ENCODE data around the gene KNSTRN. TPM values are rescaled to one million over a fixed set of nuclear protein-coding genes. Genes with fewer than 3 reads are reported as not detected.
A peak's percentile ranks its signal among the peaks of the same experiment; 100 is the strongest.

KNSTRN gene
- total RNA-seq, 1 experiment from 2014 or later, result 93.9 TPM

DNA sequence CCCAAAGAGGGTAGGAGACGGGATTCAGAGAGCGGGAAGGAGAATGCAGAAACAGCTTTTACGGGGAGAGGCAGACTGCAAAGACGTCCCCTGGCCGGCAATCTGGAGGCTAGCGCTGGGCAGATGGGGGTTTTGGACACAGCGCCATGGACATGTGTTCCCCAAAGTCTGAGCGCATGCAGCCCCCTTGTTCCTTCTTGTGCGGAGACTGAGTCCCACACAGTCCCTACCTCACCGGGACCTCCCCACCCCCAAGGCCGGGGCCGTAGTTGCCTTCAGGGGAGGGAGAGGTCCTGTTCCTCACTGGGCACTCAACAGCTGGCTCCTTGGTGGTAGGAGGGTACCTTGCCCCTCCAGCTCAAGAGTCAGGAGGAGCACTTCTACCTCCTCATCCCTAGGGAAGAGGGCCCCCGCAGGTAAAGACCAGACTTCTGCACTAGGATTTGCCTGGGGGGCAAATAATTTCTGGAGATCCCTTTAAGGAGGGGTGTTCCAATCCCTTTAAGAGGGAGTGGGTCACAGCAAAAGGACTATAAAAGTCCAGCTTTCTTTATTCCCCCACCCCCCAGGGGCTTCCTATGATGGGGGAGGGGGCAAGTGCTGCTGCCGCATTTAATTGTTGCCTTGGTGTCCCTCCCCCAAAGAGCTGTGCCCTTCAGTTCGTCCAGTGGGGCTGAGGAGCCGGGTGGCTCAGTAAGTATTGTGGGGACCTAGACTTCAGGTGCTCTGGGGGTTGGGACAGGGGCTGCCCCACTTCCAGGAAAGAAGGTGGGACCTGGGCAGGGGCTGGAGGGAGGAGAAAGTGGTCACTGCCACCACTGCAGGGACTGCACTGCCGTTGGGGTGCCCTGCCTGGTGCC lies 54.6 kb downstream of the KNSTRN start:
- Histone ChIP-seq H3K9me3 (replicated peaks) (no peaks in the 10 kb centered on the region), H3K27me3 (peaks cover 15% of the 10 kb centered on the region; the same call in 1 of the 2 replicates), H3K4me3 (peak overlapping the region; percentile 58), H3K4me1 (peaks cover 8% of the 10 kb centered on the region; the same call in 1 of the 2 replicates), H3K36me3 (no peaks in the 10 kb centered on the region), H3K27ac (no peak overlapping the region)
- peak in 1 of 2 experiments; percentile 22 for DNase-seq

DNA sequence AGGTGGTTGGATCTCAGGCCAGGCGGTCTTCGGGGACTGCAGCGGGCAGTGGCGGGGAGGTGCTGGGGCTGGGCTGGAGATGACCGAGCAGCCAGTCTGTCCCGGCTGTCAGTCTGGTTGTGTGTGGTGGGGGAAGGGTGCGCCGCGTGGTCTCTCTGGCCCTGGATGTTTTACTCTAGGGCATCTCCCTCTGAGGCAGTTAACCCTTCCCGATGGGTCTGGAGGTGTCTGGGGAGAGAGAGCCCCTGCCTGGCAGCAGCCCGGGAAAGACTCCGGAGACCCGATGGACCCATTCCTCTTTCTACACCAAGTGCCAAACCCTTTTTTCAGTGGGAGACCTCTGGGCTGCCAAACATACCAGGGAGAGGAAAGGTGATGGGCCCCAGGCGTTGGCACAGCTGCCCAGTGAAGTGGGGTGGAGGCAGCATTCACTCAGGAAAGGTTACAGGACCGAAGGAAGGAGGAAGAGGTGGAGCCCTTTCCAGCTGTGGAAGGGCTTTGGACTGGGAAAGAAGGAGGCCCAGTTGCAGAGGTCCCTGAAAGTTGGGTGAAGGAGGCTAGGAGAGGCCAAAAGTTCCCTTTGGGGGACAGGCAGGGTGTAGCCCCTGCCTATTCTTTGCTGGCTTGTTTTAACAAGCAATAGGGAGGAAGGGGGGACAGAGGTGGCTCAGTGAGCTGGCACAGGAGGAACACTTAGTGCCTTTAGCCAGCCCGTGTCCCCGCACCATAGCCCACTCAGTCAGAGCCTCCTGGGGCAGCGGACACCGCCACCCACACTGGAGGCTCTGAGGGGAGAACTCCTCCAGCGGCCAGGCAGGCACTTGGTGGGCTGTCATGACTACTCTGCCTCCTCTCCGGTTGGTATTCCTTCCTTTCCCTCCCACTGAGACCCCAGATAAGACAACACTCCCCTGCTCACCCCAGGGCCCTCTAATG lies 55.5 kb downstream of the KNSTRN start:
- H3K36me3 ChIP-seq, result no peaks in the 10 kb centered on the region
- no peak overlapping the region for H3K27ac ChIP-seq
- no peaks in the 10 kb centered on the region for H3K9me3 ChIP-seq (replicated peaks)
- peaks cover 11% of the 10 kb centered on the region; the same call in 1 of the 2 replicates for H3K4me1 ChIP-seq
- peaks cover 15% of the 10 kb centered on the region; the same call in 1 of the 2 replicates for H3K27me3 ChIP-seq
- DNase-seq, result no peak
- H3K4me3 ChIP-seq, result no peak overlapping the region

DNA sequence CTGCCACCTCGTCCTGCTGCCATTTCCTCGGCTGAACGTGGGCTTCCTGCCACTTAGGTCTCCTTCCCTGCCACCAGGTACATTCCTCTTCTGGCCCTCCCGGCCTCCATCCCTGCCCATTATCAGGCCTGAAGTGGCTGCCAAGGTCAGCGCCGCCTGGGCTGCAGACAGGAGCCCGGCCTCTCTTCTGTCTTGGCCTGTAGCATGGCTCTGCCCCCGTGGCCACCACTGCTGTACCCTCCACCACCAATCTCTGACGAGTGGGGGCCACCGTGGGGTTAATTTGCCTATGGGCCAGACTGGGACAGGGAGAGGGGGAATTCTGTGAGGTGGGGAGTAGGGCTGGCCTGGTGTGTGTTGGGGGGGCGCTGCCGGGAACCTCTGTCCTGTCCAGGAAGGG lies 56.2 kb downstream of the KNSTRN start:
- Histone ChIP-seq H3K4me3 (no peak overlapping the region), H3K27ac (no peak overlapping the region), H3K4me1 (peaks cover 11% of the 10 kb centered on the region; the same call in 1 of the 2 replicates), H3K27me3 (peaks cover 15% of the 10 kb centered on the region; the same call in 1 of the 2 replicates), H3K36me3 (no peaks in the 10 kb centered on the region), H3K9me3 (replicated peaks) (no peaks in the 10 kb centered on the region)
- no peak for DNase-seq

DNA sequence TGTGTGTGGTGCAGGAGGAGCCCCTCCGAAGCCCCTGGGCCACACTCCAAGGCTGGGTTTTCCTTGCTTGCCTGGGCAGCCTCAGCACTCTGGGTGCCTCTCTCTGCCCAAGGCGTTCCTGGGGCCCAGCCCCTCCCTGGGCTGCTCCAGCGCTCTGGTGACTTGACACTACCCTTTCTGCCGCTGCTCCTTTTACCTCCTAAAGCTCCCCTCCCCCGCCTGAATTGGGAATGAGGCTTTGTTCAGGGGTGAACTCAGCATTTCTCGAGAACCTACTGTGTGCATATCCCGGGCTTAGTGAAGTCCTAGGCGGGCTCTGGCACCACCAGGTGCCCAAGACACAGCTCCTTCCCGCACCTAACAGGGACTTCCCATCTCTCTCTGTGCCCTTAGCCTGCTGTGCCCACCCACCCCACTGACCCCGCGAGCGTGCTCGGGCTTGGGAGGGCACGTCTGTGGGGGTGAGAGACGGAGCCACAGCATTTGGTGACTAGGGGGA lies 57.0 kb downstream of the KNSTRN start:
- peaks cover 15% of the 10 kb centered on the region; the same call in 1 of the 2 replicates for H3K27me3 ChIP-seq
- no peaks in the 10 kb centered on the region for H3K36me3 ChIP-seq
- no peak overlapping the region for H3K27ac ChIP-seq

DNA sequence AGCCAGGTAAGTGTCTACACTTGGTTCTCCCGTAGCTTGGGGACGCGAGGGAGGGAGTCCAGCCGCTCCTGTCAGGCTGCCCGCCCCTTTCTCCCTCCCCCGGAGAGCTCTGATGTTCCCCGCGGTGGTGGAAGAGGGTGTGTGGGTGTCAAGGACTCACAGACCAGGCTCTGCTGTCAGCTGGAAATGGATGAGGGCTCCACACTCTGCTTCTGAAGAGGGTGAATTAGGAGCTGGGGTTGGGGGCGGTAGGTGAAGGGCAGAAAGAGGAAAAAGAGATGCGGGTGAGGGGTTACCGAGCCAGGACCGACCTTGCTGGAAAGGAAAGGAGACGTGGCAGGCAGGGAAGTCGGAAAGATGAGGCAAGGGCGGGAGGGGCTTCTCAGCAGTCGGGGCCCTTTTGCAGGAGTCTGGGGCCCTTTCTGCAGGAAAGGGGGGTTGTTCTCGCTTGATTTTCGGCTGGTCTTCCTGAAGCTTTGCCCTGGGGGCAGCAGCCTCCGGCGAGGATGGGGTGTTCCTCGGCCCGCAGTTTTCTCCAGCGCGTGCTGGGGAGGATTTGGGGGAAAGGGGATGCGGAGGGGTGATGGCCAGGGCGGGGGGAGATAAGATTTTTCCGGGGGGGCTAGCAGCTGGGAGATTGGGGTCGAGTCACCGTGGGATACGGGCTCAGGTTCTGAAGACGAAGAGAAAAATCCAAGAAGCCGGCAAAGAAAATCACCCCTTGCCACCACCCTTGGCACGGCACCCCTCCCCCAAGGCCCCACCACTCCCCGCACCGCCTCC lies 57.6 kb downstream of the KNSTRN start:
- Histone ChIP-seq H3K9me3 (replicated peaks) (no peaks in the 10 kb centered on the region), H3K27ac (no peak overlapping the region), H3K4me3 (peak overlapping the region; percentile 77), H3K4me1 (peaks cover 11% of the 10 kb centered on the region; the same call in 1 of the 2 replicates), H3K36me3 (no peaks in the 10 kb centered on the region), H3K27me3 (peaks cover 15% of the 10 kb centered on the region; the same call in 1 of the 2 replicates)
- peak in 1 of 2 experiments; percentile 48 for DNase-seq

More for the DNA sequence above, 57.0 kb downstream of the KNSTRN start:
- peak in 1 of 2 experiments; percentile 51 for DNase-seq
- Histone ChIP-seq H3K9me3 (replicated peaks) (no peaks in the 10 kb centered on the region), H3K4me1 (peaks cover 11% of the 10 kb centered on the region; the same call in 1 of the 2 replicates), H3K4me3 (peak overlapping the region; percentile 77)

DNA sequence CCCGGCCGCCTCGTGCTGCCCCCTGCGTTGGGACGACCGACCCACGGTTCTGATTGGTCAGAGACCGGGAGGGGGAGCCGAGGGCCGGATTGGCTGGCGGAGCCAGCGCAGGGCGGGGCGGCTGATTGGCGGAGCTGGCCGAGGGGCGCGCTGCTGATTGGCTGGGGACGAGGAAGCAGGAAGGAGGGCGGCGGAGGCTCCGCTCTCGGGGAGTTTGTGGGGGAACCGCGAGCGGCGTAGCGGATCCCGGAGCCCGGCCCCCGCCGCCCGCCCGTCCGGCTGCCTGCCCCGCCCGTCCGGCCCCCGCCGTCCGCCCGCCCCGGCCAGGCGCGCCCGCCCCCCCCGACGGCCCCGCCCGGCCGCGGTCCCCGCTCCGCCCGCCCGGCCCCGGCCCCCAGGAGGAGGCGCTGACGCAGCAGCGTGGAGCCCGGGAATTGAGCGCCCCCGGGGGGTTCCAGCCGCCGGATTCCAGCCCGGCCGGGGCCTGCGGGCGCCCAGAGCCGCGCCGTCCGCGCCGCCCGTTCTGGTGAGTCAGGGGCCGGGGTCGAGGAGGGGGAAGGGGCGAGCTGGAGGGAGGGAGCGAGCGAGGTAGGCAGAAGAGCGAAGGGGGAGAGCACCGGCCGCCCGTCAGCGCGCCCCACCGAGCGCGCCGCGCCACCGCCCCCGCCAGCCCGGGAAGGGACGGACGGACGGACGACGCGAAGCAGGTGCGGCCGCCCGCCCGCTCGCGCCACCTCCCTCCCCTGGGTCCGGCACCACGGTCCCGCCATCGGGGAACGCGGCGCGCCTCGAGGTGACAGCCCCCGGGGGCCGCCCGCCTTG lies 58.4 kb downstream of the KNSTRN start, which contains the start of gene BAHD1:
BAHD1 (plus strand) TSS at position 211 of the 822 bp plus-strand sequence. CDS start 17,512 bp downstream, outside the sequence.
- Histone ChIP-seq H3K4me1 (peaks cover 11% of the 10 kb centered on the region; the same call in 1 of the 2 replicates), H3K36me3 (no peaks in the 10 kb centered on the region), H3K4me3 (peak within 1 kb of the TSS; percentile 77), H3K27me3 (peaks cover 15% of the 10 kb centered on the region; the same call in 1 of the 2 replicates), H3K9me3 (replicated peaks) (no peaks in the 10 kb centered on the region), H3K27ac (no peak within 1 kb of the TSS)
- DNase-seq, result peak; percentile 96 to 97

DNA sequence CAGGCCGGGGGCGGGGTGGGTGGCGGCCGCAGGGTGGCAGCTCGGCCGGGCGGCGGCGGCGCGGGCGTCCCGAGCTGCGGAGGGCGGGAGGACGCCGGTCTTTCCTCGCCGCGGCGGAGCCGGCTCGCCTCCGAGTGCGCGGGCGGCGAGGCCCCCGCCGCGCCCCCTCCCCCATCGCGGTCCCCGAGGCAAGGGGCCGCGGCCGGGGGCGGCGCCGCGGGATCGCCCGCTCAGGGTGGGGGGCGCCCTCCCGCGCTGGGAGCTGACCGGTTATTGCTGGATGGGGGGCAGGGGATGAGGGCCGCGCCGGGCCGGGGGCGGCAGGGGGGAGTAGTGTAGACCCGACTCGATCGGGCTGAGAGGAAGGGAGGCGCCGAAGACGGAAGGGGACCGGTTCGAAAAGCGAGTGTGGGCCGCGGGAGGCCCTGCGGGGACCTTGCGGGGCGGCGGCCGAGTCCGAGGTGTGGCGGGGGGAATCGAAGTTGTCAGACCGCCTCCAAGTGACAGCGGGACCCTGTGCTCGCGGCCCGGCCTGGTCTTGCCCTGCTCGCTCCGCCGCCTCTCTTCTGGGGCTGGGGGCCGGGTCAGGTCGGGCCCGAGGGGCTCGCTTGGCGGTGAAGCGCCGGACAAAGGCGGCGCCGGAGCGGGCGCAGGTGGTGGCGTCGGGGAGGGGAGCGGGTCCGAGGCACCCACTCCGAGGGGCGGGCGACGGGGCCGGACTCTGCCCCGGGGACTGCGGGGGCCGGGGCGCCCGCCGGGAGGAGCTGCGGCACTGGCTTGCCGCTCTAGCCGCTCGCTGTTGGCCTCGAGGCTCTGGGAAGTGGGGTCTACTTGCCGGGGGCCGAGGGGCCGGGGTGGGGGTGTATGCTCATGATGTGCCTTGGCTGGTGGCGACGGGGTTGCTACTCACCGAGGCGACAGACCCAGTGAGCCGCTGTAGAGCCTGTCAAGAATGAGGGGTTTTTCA lies 59.3 kb downstream of the KNSTRN start:
- Histone ChIP-seq H3K4me3 (peak overlapping the region; percentile 77), H3K27ac (no peak overlapping the region), H3K4me1 (peaks cover 11% of the 10 kb centered on the region; the same call in 1 of the 2 replicates), H3K9me3 (replicated peaks) (no peaks in the 10 kb centered on the region), H3K27me3 (peaks cover 15% of the 10 kb centered on the region; the same call in 1 of the 2 replicates), H3K36me3 (no peaks in the 10 kb centered on the region)
- DNase-seq, result no peak

DNA sequence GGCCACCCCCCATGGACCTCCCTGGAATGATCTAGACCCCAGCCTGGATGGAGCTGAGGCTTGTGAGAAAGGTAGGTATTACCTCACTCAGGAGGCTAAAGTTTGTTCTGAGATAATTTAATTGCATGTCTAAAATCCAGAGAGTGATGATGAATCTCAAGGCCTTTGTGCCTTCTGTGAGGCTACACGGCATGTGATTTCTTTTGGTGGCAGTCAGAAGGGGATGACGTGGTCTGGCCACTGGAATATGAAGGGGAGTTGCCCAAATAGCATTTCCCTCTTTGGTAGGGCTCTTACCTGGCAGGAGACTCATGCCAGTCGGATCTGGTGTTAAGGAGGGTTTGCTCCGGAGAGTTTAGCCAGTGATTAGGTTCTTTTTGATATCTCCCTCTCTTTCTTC lies 60.7 kb downstream of the KNSTRN start:
- Histone ChIP-seq H3K4me3 (no peak overlapping the region), H3K36me3 (no peaks in the 10 kb centered on the region), H3K27ac (no peak overlapping the region), H3K4me1 (peaks cover 6% of the 10 kb centered on the region; the same call in 1 of the 2 replicates), H3K9me3 (replicated peaks) (no peaks in the 10 kb centered on the region), H3K27me3 (peaks cover 7% of the 10 kb centered on the region; the same call in 1 of the 2 replicates)
- DNase-seq, result no peak

DNA sequence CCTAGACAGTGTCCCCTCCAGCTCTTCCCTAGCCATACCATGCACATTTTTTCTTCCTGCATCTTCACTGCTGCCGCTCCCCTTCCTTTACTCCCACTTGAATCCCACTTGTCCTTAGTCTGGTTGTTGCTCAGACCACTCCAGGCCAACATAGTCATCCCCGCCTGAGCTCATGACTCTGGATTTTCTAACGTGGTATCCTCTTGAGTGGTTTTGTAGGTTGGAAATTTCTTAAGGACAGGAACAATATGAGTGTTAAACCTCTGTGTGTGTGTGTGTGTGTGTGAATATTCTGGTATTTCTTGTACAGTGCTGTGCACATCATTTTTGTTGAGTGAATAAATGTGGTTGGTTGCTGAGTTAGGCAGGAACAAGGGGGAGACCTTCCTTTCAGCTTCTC lies 61.3 kb downstream of the KNSTRN start:
- DNase-seq, result no peak
- Histone ChIP-seq H3K9me3 (replicated peaks) (no peaks in the 10 kb centered on the region), H3K4me3 (no peak overlapping the region), H3K4me1 (peaks cover 6% of the 10 kb centered on the region; the same call in 1 of the 2 replicates), H3K27me3 (peaks cover 1% of the 10 kb centered on the region; the same call in 1 of the 2 replicates), H3K27ac (no peak overlapping the region), H3K36me3 (no peaks in the 10 kb centered on the region)
